Astrocyte (in vitro differentiated cells and primary cell): Measurements from ENCODE around the gene CERK. TPM values are rescaled to one million over a fixed set of nuclear protein-coding genes. Genes with fewer than 3 reads are reported as not detected.

ENCODE experiments used
- DNase-seq: peaks from one replicate; pipeline ENCODE4 v3.0.0-alpha.2; 2010; ENCODE audit warnings: low read depth
- FAIRE-seq: peaks from 2 replicates; lab custom pipeline; 2011; peaks lifted over from hg19 to GRCh38; lab: Jason Lieb, UNC
- H2AFZ ChIP-seq: 2 replicates; pipeline ENCODE4 v1.6.0; 2012; ENCODE audit warnings: low read depth, low read length, inconsistent platforms
- H3K27ac ChIP-seq: 2 replicates; pipeline ENCODE4 v1.5.1; 2011; ENCODE audit warnings: low read depth, low read length, inconsistent platforms
- H3K27me3 ChIP-seq: 2 replicates; pipeline ENCODE4 v1.6.0; 2011; ENCODE audit warnings: low read length, inconsistent platforms; ENCODE audit not compliant: insufficient read depth
- H3K36me3 ChIP-seq: 2 replicates; pipeline ENCODE4 v1.5.1; 2011; ENCODE audit warnings: low read length, inconsistent platforms; ENCODE audit not compliant: insufficient read depth
- H3K4me1 ChIP-seq: 2 replicates; pipeline ENCODE4 v1.5.1; 2011; ENCODE audit warnings: low read length, inconsistent platforms; ENCODE audit not compliant: insufficient read depth
- H3K4me2 ChIP-seq: 2 replicates; pipeline ENCODE4 v1.6.0; 2012; ENCODE audit warnings: low read length, inconsistent platforms
- H3K4me3 ChIP-seq: 2 replicates; pipeline ENCODE4 v1.5.1; 2011; ENCODE audit warnings: low read depth, mild to moderate bottlenecking, low read length, inconsistent platforms; ENCODE audit not compliant: insufficient read depth
- H3K79me2 ChIP-seq: 2 replicates; pipeline ENCODE4 v1.6.0; 2012; ENCODE audit warnings: mild to moderate bottlenecking, low read length, inconsistent platforms; ENCODE audit not compliant: insufficient read depth
- H3K9ac ChIP-seq: 2 replicates; pipeline ENCODE4 v1.6.0; 2012; ENCODE audit warnings: mild to moderate bottlenecking, low read length, inconsistent platforms
- H3K9me3 ChIP-seq: 2 replicates; pipeline ENCODE4 v1.5.1; 2012; ENCODE audit warnings: low read depth, mild to moderate bottlenecking, low read length, inconsistent platforms; ENCODE audit not compliant: insufficient read depth
- H4K20me1 ChIP-seq: 2 replicates; pipeline ENCODE4 v1.6.0; 2012; ENCODE audit warnings: low read length, inconsistent platforms; ENCODE audit not compliant: insufficient read depth
- H3K27ac Mint-ChIP-seq: one replicate; pipeline ENCODE4 v1.8.0; 2021; ENCODE audit warnings: mild to moderate bottlenecking, mixed read lengths; ENCODE audit not compliant: unreplicated experiment
- H3K27me3 Mint-ChIP-seq: one replicate; pipeline ENCODE4 v1.8.0; 2021; ENCODE audit warnings: low read depth, mixed read lengths; ENCODE audit not compliant: unreplicated experiment
- H3K36me3 Mint-ChIP-seq: one replicate; pipeline ENCODE4 v1.8.0; 2021; ENCODE audit warnings: low read depth, mixed read lengths; ENCODE audit not compliant: unreplicated experiment
- H3K4me1 Mint-ChIP-seq: one replicate; pipeline ENCODE4 v1.8.0; 2021; ENCODE audit warnings: low read depth, mixed read lengths; ENCODE audit not compliant: unreplicated experiment
- H3K4me3 Mint-ChIP-seq: one replicate; pipeline ENCODE4 v1.8.0; 2021; ENCODE audit warnings: mild to moderate bottlenecking, moderate library complexity, mixed read lengths; ENCODE audit not compliant: unreplicated experiment
- H3K9me3 Mint-ChIP-seq: one replicate; pipeline ENCODE4 v1.8.0; 2021; ENCODE audit warnings: mild to moderate bottlenecking, mixed read lengths; ENCODE audit not compliant: unreplicated experiment
- CTCF ChIP-seq: IDR thresholded peaks from 2 replicates; pipeline ENCODE4 v1.5.1; 2011; ENCODE audit warnings: low read depth, mild to moderate bottlenecking, inconsistent platforms, low read length, moderate library complexity; ENCODE audit not compliant: insufficient read depth
- EZH2 ChIP-seq: IDR thresholded peaks from 2 replicates; pipeline ENCODE4 v1.6.1; 2012; ENCODE audit warnings: mild to moderate bottlenecking, low read length, inconsistent platforms; ENCODE audit not compliant: insufficient read depth
- total RNA-seq: library from RNA; stranded (reverse); gene quantifications from 2 replicates; pipeline ENCODE4 v1.2.1, GENCODE V29; 2021

The CERK gene
- total RNA-seq, 1 donor from 2014 or later = 23.2 TPM

- Histone ChIP-seq H3K4me1 (no peaks in the 10 kb centered on the region), H3K4me2 (no peak overlapping the region), H3K27ac (no peak overlapping the region), H3K27me3 (no peaks in the 10 kb centered on the region), H3K9ac (no peak overlapping the region), H2AFZ (no peak overlapping the region), H3K79me2 (no peaks in the 10 kb centered on the region), H3K4me3 (no peak overlapping the region), H3K36me3 (no peaks in the 10 kb centered on the region), H3K9me3 (no peaks in the 10 kb centered on the region), H4K20me1 (peaks cover 4% of the 10 kb centered on the region)
- FAIRE-seq = no peak
- Mint-ChIP-seq H3K27ac (no peak overlapping the region), H3K36me3 (peaks cover 9% of the 10 kb centered on the region), H3K27me3 (no peaks in the 10 kb centered on the region), H3K4me3 (no peak overlapping the region), H3K9me3 (no peaks in the 10 kb centered on the region), H3K4me1 (no peaks in the 10 kb centered on the region)
- DNase-seq = no peak
- no peak for TF ChIP-seq EZH2
- TF ChIP-seq CTCF = no peak
Observed at GRCh38 chr22:46684706-46685105, 53.3 kb downstream of the CERK start.

- no peaks in the 10 kb centered on the region for H3K27me3 ChIP-seq
- DNase-seq (no peak), FAIRE-seq (no peak)
- no peaks in the 10 kb centered on the region for H3K9me3 ChIP-seq
- H3K36me3 ChIP-seq = no peaks in the 10 kb centered on the region
- H4K20me1 ChIP-seq = peaks cover 4% of the 10 kb centered on the region
- no peaks in the 10 kb centered on the region for H3K79me2 ChIP-seq
- Mint-ChIP-seq H3K27me3 (no peaks in the 10 kb centered on the region), H3K36me3 (peaks cover 6% of the 10 kb centered on the region), H3K9me3 (no peaks in the 10 kb centered on the region), H3K27ac (no peak overlapping the region), H3K4me3 (no peak overlapping the region), H3K4me1 (no peaks in the 10 kb centered on the region)
- TF ChIP-seq CTCF (no peak), EZH2 (no peak)
- no peak overlapping the region for H2AFZ ChIP-seq
- no peaks in the 10 kb centered on the region for H3K4me1 ChIP-seq
- no peak overlapping the region for H3K4me2 ChIP-seq
- H3K9ac ChIP-seq = no peak overlapping the region
- no peak overlapping the region for H3K4me3 ChIP-seq
- no peak overlapping the region for H3K27ac ChIP-seq
Observed at GRCh38 chr22:46682011-46682731, 55.9 kb downstream of the CERK start.

DNA sequence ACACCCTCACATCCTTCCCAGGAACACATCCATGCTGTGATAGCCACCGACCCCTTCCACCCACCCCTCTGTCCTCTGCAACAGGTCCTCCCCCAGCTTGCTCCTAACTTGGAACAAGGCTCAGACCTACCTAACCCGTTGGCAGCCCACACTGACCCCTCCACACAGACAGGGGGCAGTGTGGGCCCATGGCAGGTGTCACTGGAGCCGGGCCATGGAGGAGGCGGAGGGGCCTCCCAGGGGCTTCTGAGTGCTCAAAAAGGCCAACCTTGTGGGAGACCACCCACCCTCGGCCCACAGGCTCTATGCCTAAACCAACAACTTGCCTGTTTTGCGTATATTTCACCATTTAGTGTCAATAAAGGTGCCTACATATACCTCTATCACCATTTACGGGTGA lies 57.0 kb downstream of the CERK start:
- Histone ChIP-seq H4K20me1 (peaks cover 4% of the 10 kb centered on the region), H3K4me3 (no peak overlapping the region), H3K27ac (no peak overlapping the region), H3K9me3 (no peaks in the 10 kb centered on the region), H3K36me3 (no peaks in the 10 kb centered on the region), H2AFZ (no peak overlapping the region), H3K27me3 (no peaks in the 10 kb centered on the region), H3K79me2 (no peaks in the 10 kb centered on the region), H3K4me1 (no peaks in the 10 kb centered on the region), H3K9ac (no peak overlapping the region), H3K4me2 (no peak overlapping the region)
- no peak overlapping the region for H3K27ac Mint-ChIP-seq
- H3K4me1 Mint-ChIP-seq = no peaks in the 10 kb centered on the region
- no peaks in the 10 kb centered on the region for H3K9me3 Mint-ChIP-seq
- H3K36me3 Mint-ChIP-seq = peaks cover 3% of the 10 kb centered on the region
- no peak for DNase-seq
- FAIRE-seq = no peak
- H3K4me3 Mint-ChIP-seq = no peak overlapping the region
- TF ChIP-seq CTCF (no peak), EZH2 (no peak)
- H3K27me3 Mint-ChIP-seq = no peaks in the 10 kb centered on the region
